Activated CD8-positive, alpha-beta memory T cell treated with anti-CD3 and anti-CD28 coated beads, Interleukin-2, amount 50 U/mL, for 24 hours (primary cell): ENCODE results near the gene CHMP4A.
"Not testable (repeated sequence)": the region's sequence is repeated elsewhere in the genome, so short reads cannot be mapped to it uniquely, and the experiment has no call there.

Experiments
- DNase-seq: peaks from one replicate; pipeline ENCODE4 v3.0.0-alpha.2; 2020; ENCODE audit errors: extremely low read depth

Gene CHMP4A

DNA sequence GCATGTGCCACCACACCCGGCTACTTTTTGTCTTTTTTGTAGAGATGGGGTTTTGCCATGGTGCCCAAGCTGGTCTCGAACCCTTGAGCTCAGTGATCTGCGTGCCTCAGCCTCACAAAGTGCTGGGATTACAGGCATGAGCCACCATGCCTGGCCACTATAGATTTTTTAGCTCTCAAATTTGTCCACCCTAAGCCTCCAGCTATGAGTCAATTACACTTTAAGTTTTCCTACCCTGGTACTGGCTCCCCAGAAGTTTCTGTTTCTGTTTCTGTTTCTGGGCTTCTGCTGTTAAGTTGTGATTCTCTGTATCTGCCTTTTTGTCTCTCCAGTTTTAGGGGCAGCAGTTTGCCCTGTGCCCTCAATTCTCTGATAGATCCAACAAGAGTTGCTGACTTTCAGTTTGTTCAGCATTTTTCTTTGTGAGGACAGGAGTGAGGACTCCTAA, 33.5 kb upstream of the CHMP4A start:
- no peak for DNase-seq

DNA sequence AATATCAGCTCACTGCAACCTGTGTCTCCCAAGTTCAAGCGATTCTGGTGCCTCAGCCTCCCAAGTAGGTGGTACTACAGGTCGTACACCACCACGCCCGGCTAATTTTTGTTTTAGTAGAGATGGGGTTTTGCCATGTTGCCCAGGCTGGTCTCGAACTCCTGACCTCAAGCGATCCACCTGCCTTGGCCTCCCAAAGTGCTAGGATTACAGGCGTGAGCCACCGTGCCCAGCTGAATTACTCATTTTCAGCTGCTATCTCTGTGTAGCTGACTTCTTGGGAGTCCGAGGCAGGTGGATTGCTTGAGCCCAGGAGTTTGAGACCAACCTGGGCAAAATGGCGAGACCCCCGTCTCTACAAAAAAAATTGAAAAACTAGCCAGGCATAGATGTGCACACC, 32.1 kb upstream of the CHMP4A start:
- not testable (repeated sequence) for DNase-seq

DNA sequence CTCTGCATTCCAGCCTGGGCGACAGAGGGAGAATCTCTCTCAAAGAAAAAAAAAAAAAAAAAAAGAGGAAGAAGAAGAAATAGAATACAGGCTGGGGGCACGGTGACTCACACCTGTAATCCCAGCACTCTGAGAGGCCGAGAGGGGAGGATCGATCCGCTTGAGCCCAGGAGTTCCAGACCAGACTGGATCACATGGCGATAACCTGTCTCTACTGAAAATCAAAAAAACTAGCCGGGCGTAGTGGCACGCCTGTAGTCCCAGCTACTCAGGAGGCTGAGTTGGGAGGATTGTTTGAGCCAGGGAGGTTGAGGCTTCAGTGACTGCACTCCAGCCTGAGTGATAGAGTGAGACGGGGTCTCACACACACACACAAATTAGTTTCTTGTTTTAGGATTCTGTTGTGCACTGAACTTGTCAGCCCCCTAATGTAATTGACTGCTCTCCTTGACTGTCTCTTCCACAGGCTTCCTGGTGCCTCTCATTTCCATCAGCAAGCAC, 30.1 kb upstream of the CHMP4A start:
- no peak for DNase-seq

DNA sequence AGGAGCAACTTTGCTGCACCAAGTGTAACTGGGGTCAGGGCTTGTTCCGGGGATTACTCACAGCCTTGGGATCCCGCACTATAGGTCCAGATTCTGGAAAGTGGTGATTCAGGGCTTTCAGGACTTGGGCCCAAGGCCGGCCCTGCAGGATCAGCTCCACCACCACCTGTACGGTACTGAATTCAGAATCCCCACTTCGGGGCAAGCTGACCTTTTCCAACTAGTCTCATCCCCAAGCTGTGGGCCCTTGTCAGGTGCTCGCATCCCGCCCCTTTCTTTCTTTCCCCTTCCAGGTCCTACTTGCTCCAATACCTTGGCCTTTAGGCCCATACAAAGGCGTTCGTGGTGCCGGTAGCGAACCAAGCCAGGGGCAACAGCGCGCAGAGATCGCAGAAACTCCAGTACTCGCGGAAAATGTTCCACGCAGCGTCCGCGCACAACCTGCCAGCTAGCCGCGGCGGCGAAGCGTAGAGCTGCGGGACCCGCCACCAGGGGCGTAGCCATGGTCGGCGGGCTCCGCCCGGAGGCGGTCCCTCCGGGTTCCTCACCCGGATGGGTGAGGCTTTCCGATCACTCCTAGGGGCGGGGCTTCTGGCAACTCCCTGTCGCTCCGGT, 28.6 kb upstream of the CHMP4A start:
- peak; percentile 81 for DNase-seq

DNA sequence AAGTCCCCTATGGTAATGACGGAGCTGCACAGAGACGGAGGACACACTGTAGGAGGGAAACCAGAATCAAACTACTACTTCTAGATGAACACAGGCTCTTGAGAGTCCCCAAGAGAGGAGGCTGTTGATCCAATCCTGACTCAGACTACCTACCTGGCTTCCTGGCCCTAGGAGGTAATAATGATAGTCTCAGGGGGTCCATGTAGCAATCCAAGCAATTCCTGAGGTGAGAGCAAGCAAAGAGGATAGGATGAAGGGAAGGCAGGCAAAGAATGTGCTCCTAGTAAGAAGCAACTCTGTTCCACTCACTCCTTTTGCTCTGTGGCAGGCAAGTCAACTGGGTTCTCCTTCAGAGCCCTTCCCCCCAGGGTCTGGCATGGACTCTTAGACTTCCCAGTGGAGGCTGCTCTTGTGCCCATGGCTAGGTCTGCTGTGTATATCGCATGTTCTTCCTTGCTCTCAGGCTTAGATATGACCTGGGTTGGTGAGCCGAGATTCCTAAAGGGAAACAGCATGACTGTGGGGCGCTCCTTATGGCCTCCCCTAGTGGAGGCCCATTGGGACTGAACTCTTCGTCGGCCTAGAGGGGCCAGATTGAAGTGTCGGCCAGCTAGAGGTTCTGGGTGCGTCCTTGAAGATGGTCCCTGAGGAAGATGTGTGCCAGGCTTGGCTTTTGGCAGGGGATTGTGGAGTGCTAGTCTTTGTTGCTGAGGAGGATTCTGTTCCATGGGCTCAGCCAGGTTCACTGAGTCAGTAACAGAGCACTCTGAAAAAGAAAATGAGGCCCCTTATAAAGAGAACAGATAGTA, 27.0 kb upstream of the CHMP4A start:
- DNase-seq: no peak

DNA sequence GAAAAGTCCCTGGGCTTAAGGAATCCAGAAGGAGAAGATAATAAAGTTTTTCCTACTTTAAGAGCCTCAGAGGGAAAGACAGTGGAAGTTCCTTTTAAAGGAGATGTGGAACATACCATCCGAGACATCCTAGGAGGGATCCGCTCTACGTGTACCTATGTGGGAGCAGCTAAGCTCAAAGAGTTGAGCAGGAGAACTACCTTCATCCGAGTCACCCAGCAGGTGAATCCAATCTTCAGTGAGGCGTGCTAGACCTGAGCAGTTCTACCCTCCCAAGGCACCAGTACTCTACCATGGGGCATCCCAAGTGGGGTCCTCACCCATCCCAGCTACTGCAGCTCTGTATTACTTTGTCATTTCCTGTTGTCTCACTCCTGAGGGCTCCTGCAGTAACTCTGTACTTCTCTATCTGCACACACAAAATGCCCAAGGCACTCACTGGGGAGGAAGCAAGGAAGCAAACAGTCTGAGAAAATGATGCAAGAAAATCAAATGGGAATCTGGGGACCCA, 25.3 kb upstream of the CHMP4A start:
- no peak for DNase-seq

DNA sequence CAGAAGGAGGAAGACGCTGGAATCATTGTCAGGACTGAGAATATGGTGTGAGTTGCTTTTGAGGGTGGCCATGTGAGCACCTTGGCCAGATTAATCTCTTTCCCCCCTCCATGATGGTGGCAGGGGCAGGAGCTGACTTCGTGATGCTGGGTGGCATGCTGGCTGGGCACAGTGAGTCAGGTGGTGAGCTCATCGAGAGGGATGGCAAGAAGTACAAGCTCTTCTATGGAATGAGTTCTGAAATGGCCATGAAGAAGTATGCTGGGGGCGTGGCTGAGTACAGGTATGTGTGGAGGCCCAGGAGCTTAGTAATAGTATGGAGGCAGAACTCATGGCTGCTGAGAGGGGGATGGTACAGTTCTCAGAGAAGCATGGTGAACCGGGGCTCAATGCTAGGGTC, 24.8 kb upstream of the CHMP4A start:
- DNase-seq: no peak

DNA sequence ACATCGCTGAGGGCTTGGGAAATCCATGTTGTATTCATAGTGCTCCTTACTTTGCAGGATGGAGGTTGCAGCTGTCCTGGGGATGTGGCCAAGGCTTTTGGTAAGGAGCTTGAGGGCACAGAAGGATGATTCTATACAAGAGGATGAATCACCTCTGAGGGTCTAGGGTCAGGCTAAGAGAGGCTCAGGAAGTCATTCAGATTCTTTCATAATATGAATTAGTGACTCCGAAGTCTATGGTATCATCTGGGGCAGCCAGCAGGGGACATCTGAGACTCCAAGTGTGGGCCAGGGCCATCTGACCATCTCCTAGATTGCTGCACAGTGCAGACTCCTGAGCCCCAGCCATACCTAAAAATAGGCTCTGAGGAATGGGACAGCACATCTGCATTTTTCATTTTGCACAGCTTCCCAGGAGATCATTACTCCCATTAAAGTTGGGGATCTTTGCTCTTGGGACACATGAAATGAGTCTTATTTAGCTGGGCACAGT, 24.2 kb upstream of the CHMP4A start:
- no peak for DNase-seq

DNA sequence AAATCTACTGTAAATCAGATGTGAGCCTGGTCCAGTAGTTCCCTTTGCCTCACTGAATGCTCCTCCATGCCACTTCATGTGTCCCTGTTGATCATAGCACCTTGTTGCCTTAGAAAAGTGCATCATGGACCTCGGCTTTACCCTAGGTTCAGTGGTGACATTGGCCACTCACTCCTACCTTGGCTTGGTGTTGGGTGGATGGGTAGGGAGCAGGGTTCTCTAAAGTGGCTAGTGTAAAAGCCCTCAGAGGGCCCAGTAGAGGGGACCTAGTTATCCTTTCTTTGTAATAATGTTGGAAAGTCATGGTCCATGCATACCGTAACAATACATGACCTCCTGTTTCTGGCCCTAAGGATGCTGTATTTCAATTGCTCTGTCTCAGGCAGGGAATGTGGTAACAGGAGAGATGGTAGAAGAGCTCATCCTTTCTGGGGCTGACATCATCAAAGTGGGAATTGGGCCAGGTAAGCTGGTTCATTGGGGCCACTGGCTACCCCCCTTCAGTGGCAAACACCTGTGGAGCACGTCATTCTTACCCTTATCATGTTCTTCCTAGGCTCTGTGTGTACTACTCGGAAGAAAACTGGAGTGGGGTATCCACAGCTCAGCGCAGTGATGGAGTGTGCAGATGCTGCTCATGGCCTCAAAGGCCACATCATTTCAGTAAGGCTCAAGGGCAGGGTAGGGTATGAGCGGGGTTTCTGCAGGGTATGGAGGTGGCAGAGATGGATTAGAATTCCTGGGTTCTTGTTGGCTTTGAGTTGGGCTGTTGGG, 23.6 kb upstream of the CHMP4A start:
- no peak for DNase-seq

DNA sequence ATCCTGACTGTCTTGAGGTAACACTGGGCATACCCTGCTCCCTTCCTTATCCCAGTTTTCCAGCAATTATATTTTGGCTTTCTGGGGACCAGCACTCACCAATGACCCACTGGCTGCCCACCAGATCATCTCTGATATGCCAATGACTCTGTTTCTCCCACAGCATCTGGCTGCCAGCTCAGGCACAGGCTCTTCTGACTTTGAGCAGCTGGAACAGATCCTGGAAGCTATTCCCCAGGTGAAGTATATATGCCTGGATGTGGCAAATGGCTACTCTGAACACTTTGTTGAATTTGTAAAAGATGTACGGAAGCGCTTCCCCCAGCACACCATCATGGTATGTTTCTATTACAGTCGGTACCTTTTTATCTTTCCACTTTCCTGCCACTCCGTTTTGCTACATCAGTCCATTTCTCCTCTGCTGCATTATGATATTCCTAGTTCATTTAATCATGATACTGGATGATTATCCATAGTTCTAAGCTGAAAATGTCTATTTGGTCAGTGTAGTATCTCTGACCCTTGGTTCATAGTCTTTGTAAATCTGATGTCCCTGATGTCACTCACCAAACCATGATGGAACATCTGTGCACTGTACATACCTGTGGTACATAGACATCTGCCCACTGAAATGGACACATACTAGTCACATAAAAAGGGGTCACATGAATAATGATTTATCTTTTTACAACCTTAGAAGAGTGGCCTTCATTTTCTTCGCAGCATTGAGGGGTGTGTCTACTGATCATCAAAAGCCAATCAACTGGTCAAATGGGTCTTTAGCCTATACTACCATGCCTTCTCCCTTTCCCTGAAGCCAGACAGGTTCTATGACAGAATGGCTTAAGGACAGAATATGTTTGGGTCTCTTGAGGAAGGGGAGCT, 22.8 kb upstream of the CHMP4A start:
- no peak for DNase-seq

DNA sequence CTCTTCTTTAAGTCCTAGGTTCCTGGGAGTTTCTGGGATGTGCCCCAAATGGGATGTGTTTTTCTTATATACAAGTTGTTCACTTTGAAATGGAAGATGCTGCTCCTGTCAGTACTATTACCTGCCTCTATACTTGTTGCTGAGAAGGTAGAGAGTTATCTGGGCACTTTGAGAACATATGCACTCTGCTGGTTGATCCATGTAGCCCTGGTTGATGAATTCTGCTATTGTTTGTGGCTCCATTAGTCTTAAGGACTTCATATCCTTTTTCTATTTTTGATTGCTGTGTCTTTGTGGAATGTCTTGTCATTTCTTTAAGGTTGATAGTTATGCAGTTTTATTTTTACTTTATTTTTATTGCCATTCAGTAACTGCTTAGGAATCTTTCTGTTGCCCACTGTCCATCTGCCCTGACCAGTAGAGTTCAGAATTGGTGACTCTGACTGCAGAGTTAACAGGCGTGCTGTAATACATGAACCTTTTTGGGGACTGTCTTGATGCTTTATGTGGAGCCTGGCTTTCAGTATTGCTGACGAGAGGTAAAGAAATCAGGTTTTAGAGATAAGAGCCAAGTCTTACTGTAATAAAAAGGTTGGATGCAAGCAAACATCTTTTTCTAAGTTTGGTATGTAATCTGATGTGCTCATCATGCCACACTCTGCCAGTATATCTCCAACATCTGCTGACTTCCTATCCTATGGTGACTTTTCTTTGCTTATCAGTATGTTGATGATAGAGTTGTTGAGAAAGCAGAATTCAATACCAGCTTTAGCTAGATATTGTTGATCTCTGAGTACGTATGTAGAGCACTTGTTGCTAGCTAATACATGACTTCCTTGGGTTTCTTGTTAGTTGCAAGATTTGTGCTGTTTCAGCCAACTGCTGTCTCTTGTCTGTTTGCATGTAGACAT, 21.1 kb upstream of the CHMP4A start:
- no peak for DNase-seq

DNA sequence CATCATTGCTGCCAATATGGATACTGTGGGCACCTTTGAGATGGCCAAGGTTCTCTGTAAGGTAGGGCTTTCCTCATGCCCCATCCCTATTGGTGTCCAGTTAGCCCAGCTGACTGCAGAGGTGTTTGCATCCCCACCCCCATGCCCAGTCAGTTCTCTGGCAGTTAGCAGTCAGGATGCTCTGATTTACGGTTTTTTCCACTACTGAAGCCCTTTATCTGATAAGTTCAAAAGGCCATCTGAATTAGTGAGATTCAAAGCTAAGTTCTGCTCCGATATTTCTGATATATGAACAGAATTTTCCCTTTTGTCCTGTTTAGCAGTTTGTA, 20.2 kb upstream of the CHMP4A start:
- no peak for DNase-seq

DNA sequence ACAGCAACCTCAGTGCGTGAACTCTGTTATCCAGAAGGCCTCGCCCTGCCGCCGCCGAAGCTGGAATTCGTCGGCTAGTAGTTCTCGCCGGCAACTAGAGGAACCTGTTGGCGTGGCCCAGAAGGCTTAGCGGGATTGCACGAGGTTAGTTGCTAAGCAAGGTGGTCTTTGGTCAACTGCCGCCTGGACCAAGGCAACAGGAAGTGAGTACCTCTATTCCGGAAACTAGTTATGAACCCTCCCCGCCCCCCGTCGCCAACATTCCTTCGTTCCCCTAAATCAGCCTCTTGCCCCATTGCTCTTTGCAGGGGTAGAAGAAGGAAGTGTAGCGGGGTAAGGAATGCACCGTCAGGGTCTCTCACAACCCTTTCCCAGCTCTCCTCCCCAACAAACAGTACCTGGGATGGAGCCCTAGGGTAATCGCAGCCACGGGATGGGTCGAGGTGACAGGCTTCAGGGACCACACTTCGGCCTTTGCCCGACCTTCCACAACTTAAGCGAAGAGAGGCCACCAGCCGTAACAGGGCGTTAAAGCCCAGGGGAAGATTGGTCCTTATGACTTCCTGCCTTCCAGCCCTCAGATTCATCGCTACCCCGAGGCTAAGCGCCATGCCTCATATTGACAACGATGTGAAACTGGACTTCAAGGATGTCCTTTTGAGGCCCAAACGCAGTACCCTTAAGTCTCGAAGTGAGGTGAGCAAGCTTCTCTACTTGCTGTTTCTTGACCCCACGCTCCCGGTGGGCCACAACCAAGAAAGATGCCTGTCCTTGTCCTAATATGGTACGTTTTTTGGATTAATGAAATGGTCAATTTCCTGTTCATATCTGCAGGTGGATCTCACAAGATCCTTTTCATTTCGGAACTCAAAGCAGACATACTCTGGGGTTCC, 19.6 kb upstream of the CHMP4A start, which contains the start of gene GMPR2:
TSS of gene GMPR2 (plus strand) at position 285 of the 893 bp plus-strand sequence. CDS start at position 610, 325 bp downstream.
- DNase-seq: peak; percentile 35

DNA sequence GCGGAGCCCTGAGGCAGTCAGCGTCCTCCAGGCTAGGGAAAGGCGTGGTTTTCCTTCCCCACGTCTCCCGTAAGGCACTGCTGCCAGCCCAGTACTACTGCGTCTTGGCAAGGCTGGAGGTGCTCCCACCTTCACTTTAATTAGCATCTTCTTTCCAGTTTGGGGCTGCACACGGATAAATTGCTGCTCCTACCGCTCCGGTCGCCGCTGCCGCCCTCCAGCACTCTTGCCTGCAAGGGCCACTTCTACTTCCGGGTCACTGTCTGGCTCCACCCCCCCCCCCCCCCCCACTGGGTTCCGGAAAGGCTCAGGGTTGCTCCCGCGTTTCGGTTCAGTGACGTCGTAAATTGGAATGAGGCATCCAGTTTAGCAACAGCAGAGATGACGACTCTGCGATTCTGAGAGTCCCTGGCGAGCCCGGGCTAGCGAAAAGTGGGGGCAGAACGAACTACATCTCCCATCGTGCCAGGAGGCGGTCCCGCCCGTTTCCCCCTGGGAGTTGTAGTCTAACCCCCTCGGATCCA, 18.9 kb upstream of the CHMP4A start, which contains the start of gene NEDD8:
TSS of gene NEDD8 (minus strand) at position 247 of the 524 bp plus-strand sequence. CDS start at position 147, 100 bp downstream.
- DNase-seq: peak; percentile 83

DNA sequence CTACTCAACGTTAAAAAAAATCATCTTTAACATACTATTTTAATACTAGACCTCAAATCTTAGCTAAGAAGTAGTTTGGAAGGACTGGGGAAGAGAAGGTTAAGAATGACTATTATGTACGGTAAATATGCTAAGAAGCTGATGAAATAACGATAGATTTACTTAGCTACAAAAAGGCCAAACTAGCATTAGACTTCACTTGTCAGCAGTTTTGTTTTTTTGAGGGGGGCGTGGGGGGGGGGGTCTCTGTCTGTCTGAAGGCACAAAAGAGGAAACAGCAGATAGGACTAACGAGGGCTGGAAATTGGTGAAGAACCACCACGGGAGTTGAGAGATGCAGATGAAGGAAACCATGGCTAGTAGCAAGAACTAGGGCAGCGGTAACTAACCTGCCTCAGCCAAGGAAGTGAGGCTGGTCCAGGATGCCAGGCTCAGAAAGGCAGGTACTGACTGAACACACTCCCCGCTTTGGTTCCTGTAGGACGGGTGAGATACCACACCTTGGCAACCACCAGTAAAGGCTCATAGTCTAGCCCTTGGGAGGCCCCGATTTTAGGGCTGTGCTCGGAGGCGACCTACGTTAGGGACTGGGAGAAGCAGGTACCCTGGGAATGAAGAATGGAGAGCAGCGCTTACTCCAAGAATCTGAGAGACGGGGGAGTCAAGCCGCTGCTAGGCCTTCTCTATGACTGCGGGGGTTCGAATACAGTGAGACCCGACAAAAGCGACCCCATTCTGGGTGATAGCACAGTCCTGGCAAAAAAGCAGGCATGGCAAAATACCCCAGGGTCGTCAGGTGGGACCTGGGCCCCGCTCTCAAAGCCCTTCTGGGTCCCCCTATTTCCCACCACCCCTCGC, 18.2 kb upstream of the CHMP4A start:
- no peak for DNase-seq

DNA sequence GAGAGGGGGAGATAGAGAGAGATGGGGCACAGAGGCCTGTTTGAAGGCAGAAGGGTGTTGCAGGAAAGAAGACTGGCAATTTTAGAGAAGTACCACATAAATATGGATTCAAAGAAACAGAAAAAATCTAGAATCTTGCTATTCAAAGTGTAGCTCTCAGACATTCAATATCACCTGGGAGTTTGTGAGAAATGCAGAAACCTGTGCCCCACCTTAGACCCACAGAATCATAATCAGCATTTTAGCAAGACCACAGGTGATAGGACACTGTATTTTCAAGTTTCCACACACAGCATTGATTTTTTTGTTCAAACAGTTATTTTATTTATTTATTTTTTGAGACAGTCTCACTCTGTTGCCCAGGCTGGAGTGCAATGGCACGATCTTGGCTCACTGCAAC, 15.6 kb upstream of the CHMP4A start:
- no peak for DNase-seq

DNA sequence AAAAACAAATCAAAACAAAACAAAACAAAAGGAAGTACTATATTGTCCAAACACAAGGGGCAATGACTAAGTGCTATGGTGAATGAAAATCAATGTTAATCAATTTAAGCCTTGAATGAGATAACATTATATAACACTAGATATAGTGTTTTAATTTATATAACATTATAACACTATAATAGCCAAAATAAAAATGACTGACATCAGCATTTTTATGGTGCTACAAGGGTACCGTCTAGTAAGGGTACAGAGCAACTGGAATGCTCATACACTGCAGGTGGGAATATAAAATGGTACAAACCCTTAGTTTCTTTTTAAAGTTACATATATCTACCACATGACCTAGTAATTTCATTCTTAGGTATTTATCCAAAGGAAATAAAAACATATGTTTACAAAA, 13.2 kb upstream of the CHMP4A start:
- DNase-seq: no peak
